SJCRH30 (cell line): ENCODE data around the gene PLB1. TPM values are rescaled to one million over a fixed set of nuclear protein-coding genes. Genes with fewer than 3 reads are reported as not detected.
A peak's percentile ranks its signal among the peaks of the same experiment; 100 is the strongest.

Source experiments
- DNase-seq, 2 experiments: peaks; one replicate each; pipeline ENCODE4 v3.0.0-alpha.2; 2015 to 2020
- H3K27ac ChIP-seq: fragments of 250-450 bp; sonication (Bioruptor Pico); 2 replicates; pipeline ENCODE4 v1.5.1; 2020; ENCODE audit warnings: mild to moderate bottlenecking, moderate library complexity
- H3K27me3 ChIP-seq: fragments of 250-450 bp; sonication (Bioruptor Pico); 2 replicates; pipeline ENCODE4 v1.5.1; 2020; ENCODE audit warnings: mild to moderate bottlenecking, moderate library complexity
- H3K36me3 ChIP-seq: fragments of 250-450 bp; sonication (Bioruptor Pico); 2 replicates; pipeline ENCODE4 v1.5.1; 2020; ENCODE audit warnings: mild to moderate bottlenecking, moderate library complexity
- H3K4me1 ChIP-seq: fragments of 250-450 bp; sonication (Bioruptor Pico); 2 replicates; pipeline ENCODE4 v1.5.1; 2020; ENCODE audit warnings: mild to moderate bottlenecking, moderate library complexity
- H3K4me3 ChIP-seq: fragments of 250-450 bp; sonication (Bioruptor Pico); 2 replicates; pipeline ENCODE4 v1.5.1; 2020; ENCODE audit warnings: mild to moderate bottlenecking, moderate library complexity
- H3K9me3 ChIP-seq: fragments of 250-450 bp; sonication (Bioruptor Pico); replicated peaks from 2 replicates; pipeline ENCODE4 v1.5.1; 2020; ENCODE audit warnings: mild to moderate bottlenecking, moderate library complexity
- total RNA-seq: library from RNA; depleted of rRNA; stranded (reverse); fragments of >200 nt; shearing (Covaris generic); gene quantifications from 2 replicates; pipeline ENCODE4 v1.2.3, GENCODE V29; 2014

The PLB1 gene
- total RNA-seq, 1 experiment from 2014 or later = 0.61 TPM

DNA sequence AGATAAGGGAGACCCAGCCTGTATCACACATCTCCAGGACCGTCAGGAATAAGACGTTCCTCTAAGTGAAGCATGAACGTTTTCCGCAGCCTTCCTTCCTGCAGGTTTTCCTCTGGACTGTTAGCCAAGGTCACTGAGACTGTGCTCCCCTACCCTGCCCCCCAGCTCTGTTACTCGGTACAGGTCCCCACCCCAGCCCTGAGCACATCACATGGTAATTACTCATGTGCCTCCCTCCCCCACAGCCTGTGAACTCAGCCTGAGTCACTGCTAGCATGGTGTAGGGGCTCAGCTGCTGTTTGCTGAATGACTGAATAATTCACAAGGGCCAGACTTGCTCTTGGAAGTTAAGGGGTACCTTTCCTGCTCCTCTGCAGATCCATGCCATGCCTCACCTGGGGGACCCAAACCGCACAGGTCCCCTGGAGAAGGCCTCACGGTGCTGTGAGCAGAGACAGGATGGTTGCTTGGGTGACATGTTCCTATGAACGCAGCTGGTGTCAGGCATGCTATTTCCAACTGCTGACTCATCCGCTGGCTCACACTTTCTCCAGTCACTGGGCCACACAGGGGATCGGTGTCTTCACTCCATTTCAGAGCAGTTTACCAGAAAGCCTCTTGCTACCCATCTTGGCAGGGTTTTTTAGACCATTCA is 88.2 kb downstream of the PLB1 start:
- DNase-seq = peak; percentile 78 to 82
- Histone ChIP-seq H3K36me3 (no peaks in the 10 kb centered on the region), H3K4me1 (peaks cover 12% of the 10 kb centered on the region), H3K27ac (peak overlapping the region; percentile 70), H3K4me3 (no peak overlapping the region), H3K27me3 (no peaks in the 10 kb centered on the region), H3K9me3 (no peaks in the 10 kb centered on the region)

DNA sequence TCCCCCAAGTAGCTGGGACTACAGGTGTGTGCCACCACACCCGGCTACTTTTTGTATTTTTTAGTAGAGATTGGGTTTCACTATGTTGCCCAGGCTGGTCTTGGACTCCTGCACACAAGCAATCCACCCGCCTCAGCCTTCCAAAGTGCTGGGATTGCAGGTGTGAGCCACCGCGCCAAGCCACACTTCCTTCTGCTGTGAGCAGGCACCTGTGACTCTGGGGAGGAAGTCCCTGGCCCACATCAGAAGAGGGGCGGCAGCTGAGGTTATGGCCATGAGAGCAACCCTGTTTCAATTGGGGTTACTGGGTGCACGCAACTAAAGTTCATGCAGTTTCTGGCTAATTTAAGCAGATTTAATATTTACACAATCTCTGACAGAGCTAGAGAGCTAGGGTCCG is 91.0 kb downstream of the PLB1 start:
- no peak overlapping the region for H3K4me3 ChIP-seq
- no peak for DNase-seq
- peaks cover 25% of the 10 kb centered on the region for H3K4me1 ChIP-seq
- no peak overlapping the region for H3K27ac ChIP-seq
- H3K27me3 ChIP-seq = no peaks in the 10 kb centered on the region
- no peaks in the 10 kb centered on the region for H3K36me3 ChIP-seq
- H3K9me3 ChIP-seq = no peaks in the 10 kb centered on the region

DNA sequence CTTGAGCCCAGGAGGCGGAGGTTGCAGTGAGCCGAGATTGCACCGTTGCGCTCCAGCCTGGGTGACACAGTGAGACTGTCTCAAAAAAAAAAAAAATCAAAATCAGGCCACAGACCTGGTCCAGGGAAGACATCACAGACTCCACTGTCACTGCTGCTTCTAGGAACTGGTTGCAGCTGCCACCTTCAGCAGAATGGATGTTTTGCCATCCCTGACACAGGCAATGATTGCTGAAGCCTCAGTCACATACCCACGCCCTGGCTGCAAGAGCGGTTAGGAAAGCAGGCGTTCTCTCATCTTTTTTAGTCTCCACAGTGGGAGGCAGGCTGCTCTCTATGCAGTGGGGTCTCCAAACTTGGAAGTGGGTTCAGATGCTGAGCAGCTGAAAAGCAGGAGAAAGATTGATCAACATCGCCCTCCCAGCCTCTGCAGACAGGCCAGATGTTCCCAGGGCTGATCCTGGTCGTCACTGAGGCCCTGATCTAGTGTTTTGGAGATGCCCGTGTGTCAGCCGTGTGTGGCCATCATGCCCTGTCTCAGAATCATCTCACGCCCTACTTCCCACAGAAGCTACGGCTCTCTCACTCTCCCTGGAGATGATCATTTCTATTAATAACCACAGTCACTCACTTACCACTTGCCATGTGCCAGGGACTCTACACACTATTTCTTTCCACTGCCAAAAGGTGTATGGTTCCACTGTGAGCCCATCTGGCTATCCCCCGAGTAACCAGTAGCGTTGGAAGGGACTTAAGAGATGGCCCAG is 91.8 kb downstream of the PLB1 start:
- DNase-seq = no peak
- H3K27me3 ChIP-seq = no peaks in the 10 kb centered on the region
- H3K36me3 ChIP-seq = no peaks in the 10 kb centered on the region
- H3K4me3 ChIP-seq = no peak overlapping the region
- H3K9me3 ChIP-seq = no peaks in the 10 kb centered on the region
- H3K27ac ChIP-seq = no peak overlapping the region
- peaks cover 25% of the 10 kb centered on the region for H3K4me1 ChIP-seq

DNA sequence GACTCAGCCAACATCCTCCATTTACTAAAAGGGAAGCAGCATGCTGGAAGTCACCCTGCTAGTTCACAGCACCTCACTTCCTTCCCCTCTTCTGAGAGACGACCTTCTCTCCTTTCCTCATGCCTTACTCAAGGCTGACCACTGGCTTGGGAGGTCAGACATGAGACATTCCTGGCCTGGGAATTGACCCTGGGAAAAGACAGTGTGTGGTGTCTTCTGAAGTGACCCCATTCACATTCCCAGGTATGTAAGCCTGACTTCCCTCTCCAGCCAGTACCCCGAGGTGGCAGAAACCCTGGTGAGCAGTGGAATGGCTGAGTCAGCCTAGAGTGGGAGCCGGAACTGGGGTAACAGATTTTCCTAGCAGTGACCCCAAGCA is 92.4 kb downstream of the PLB1 start:
- H3K27ac ChIP-seq = no peak overlapping the region
- no peaks in the 10 kb centered on the region for H3K27me3 ChIP-seq

DNA sequence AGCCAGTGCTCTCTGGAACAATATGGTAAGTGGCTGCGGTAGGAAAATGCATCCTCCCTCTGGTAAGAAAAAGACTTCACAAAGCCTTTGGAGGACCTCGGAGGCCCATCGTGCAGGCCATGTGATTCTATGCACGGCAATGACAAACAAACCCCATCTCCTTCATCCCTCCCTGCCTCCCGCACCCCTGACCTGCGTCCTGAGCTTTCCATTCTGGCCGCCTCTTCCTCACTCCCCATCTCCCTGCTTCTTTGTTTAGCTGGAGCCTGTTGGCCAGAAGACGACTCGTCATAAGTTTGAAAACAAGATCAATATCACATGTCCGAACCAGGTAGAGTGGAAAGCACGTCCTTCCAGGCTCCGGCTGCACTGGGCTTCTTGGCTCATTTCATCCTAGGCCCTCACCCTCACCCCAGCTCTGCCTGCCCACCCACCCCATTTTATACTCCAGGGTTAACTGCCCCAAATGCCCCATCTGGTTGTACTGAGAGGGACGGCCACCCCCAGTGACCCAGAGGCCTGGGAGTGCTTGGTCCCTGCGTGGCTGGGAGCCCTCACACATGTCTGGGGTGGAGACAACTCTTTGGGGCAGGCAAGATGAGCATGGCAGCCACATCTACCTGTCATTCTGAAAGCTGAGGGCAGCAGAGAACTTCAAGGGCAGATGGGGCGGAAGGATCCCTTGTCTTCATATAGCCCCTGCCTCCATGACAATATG is 94.0 kb downstream of the PLB1 start:
- H3K27ac ChIP-seq = no peak overlapping the region
- no peaks in the 10 kb centered on the region for H3K27me3 ChIP-seq
- DNase-seq = no peak
- H3K4me1 ChIP-seq = peaks cover 32% of the 10 kb centered on the region
- no peak overlapping the region for H3K4me3 ChIP-seq
- no peaks in the 10 kb centered on the region for H3K9me3 ChIP-seq
- no peaks in the 10 kb centered on the region for H3K36me3 ChIP-seq

More for the DNA sequence above, 92.4 kb downstream of the PLB1 start:
- H3K4me3 ChIP-seq = no peak overlapping the region
- no peaks in the 10 kb centered on the region for H3K9me3 ChIP-seq
- H3K36me3 ChIP-seq = no peaks in the 10 kb centered on the region
- peaks cover 29% of the 10 kb centered on the region for H3K4me1 ChIP-seq
- no peak for DNase-seq

DNA sequence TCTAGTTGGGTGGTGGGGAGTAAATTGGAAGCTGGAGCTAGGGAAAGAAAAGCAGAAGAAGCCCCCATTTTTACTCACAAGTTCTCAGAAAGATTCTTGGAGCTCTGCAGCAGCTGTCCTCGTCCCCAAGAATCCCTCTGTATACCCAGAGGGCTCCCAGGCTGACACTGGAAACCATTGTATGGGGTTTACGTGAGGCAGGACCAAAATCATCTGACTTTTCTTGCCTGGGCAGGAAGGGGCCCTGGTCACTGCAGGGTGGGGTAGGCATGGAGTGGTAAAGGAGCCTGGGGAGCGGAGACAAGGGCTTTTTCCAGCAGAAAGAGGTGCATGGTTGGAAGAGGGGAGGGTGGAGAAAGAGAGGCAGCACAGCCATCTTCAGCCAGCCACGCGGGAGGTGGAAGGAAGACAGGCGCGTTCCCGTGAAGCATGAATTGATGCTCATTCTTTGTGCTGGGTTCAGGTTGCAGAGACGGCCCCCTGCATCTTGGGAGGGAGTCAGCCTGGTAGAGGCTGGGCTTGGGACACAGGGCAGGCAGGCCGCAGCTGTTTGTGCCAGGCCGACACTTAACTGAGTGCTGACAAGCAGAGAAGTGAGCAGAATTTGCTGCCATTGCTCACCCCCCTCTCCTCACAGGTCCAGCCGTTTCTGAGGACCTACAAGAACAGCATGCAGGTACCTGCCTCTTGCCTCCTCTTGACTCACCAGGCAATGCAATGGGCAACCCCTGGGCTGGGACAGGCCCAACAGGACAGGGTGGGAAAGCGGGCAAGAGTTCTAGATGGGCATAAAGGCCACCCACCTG is 94.8 kb downstream of the PLB1 start:
- Histone ChIP-seq H3K36me3 (no peaks in the 10 kb centered on the region), H3K27ac (no peak overlapping the region)
- DNase-seq = peak; percentile 70 to 78

DNA sequence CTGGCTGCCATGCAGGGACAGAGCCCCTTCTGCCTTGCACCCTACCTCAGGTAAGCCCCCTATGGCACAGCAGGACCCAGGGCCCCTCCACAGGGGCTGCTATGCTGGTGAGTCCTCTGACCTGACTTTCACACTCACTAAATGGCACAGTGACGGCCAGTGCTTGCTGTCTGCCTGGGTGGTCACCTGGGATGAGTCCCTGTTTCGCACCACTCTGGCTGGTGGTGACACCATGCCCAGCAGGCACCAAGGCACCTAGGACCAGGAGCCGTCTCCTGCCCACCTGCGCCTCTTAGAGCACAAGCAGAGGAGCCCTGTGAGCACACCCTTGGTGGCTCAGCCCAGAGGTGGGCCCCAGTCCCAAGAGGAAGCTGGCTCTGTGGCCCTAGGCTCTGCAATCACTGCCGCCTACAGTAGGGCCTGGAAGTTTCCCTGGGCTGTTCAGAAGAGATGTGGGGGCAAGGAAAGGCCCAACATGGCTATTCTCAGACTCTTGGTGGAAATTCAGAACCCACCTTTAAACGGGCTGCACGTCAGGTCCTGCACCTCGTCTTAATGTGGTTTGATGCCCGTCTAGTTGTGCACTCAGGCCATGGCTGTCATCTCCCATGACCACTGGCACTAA is 96.0 kb downstream of the PLB1 start:
- Histone ChIP-seq H3K27ac (no peak overlapping the region), H3K27me3 (no peaks in the 10 kb centered on the region), H3K4me3 (no peak overlapping the region), H3K4me1 (peaks cover 43% of the 10 kb centered on the region), H3K9me3 (no peaks in the 10 kb centered on the region), H3K36me3 (no peaks in the 10 kb centered on the region)
- DNase-seq = no peak

More for the DNA sequence above, 94.8 kb downstream of the PLB1 start:
- Histone ChIP-seq H3K27me3 (no peaks in the 10 kb centered on the region), H3K9me3 (no peaks in the 10 kb centered on the region), H3K4me3 (peak overlapping the region; percentile 16), H3K4me1 (peaks cover 35% of the 10 kb centered on the region)

DNA sequence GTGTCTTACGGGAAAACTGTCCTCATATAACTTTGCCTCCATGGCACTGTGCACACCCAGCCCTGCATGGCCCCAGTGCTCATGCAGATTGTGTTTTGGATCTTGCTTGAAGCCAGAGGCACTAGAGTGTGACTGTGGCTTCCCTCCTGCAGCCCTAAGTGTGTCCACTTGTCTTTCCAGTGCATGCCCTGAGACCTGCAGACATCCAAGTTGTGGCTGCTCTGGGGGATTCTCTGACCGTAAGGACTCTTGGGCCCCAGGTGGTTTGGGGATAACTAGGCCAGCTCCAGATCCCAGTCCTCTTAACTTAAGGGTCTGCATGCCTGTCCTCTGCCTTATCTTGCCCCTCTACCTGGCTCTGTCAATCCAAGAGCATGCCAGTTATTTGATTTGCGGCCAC is 96.6 kb downstream of the PLB1 start:
- H3K36me3 ChIP-seq = no peaks in the 10 kb centered on the region
- H3K9me3 ChIP-seq = no peaks in the 10 kb centered on the region
- H3K4me3 ChIP-seq = no peak overlapping the region
- no peak for DNase-seq
- no peaks in the 10 kb centered on the region for H3K27me3 ChIP-seq
- peaks cover 44% of the 10 kb centered on the region for H3K4me1 ChIP-seq
- no peak overlapping the region for H3K27ac ChIP-seq

DNA sequence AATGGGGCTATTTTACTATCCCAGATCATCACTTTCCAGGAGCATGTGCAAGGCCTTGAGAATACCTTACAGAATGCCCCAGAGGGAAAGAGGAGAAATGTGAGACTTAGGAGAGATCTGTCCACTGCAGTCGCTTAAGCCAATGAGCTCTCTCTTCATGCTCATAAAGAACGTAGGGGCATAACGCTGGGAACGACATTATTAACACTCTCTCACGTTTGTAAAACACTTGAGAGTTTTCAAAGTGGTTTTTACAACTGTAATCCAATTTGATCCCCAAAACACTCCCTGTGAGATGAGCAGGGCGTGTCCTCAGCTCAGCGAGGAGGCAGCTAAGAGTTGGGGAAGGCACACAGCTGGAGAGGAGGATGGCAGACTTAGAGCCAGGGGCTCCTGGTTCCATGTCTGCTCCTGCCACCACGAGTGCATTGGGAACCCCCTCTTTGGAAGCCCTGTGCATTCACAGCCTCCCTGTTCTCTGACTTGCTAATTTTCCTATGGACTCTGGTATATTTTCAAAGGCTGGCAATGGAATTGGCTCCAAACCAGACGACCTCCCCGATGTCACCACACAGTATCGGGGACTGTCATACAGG is 97.4 kb downstream of the PLB1 start:
- H3K27ac ChIP-seq = no peak overlapping the region
- no peak overlapping the region for H3K4me3 ChIP-seq
- H3K36me3 ChIP-seq = no peaks in the 10 kb centered on the region
- DNase-seq = peak in 1 of 2 experiments; percentile 47
- H3K27me3 ChIP-seq = no peaks in the 10 kb centered on the region
- peaks cover 44% of the 10 kb centered on the region for H3K4me1 ChIP-seq
- H3K9me3 ChIP-seq = no peaks in the 10 kb centered on the region

DNA sequence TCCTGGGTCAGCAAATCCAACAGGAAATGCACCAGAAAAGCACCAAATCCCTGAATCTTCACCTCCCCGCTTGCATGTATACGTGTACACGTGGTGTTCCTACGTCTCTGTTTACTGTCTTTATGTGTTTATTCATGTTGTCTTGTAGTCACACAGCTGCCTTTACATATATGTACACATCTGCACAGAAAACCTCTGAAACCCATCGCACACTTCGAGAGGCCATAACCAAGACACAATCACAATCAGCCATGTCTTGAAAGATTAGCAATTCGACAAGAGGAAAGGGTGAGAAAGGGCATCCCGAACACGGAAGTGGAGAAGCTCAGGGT is 98.1 kb downstream of the PLB1 start:
- Histone ChIP-seq H3K36me3 (no peaks in the 10 kb centered on the region), H3K27me3 (no peaks in the 10 kb centered on the region), H3K4me1 (peaks cover 44% of the 10 kb centered on the region), H3K9me3 (no peaks in the 10 kb centered on the region), H3K4me3 (peak overlapping the region; percentile 15), H3K27ac (no peak overlapping the region)
- no peak for DNase-seq

DNA sequence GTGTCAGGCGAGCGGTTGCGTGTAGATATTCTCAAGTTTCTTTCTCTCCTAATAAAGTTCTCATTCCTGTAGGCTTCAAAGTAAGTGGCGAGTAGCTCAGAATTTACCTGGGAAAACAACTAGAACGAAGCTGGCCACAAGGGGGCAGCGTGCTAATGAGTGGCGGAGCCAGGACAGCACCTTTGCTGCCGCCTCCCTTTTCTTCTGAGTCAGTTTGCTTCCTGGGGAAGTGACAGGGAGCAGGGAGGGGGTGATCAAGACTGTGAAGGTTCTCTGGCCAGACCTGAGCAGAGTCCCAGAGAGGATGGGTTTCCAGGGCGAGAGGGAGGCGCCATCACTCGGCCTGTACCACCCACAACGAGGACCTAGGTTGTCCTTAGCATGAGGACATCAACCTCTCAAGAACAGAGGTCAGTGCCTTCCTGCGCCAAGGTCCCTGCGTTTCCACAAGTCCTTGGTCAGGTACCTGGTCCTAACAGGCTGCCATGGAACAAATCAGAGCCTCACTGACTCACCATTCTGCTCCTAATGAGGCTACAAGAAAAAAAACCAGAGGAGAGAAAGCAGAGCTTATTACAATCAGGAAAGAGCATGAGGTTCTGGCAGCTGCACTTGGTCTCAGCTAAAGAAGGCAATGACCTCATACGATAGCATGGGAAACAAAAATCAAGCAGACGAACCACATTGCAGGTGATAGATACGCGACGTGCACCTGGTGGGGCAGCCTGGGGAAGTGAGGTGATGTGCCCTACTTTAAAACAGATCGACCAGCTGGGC is 98.7 kb downstream of the PLB1 start:
- H3K27ac ChIP-seq = peak overlapping the region; percentile 60
- no peaks in the 10 kb centered on the region for H3K36me3 ChIP-seq
- peak overlapping the region; percentile 15 for H3K4me3 ChIP-seq

DNA sequence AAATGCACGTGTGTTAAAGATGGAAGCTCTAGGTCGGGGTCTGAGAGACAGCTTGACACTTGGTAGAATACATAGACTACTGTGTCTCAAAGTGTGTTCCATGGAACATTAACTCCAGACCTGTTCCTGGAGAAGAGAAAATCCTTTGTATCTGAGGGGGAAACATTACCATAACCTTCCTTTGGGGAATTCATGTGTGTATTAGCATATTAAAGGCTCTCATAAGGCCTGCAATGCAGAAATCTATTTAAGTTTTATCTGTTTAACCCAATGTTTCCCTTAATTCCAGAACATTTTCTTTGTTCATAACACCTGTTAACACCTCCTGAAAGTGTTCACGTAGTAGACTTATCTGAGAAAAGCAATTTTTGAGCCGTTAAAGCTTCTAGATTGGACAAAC is 99.5 kb downstream of the PLB1 start:
- no peaks in the 10 kb centered on the region for H3K9me3 ChIP-seq
- no peaks in the 10 kb centered on the region for H3K27me3 ChIP-seq
- H3K4me3 ChIP-seq = no peak overlapping the region
- no peak overlapping the region for H3K27ac ChIP-seq
- H3K4me1 ChIP-seq = peaks cover 42% of the 10 kb centered on the region
- no peak for DNase-seq
- H3K36me3 ChIP-seq = no peaks in the 10 kb centered on the region

More for the DNA sequence above, 98.7 kb downstream of the PLB1 start:
- H3K4me1 ChIP-seq = peaks cover 44% of the 10 kb centered on the region
- no peaks in the 10 kb centered on the region for H3K27me3 ChIP-seq
- H3K9me3 ChIP-seq = no peaks in the 10 kb centered on the region
- peak; percentile 87 to 94 for DNase-seq

DNA sequence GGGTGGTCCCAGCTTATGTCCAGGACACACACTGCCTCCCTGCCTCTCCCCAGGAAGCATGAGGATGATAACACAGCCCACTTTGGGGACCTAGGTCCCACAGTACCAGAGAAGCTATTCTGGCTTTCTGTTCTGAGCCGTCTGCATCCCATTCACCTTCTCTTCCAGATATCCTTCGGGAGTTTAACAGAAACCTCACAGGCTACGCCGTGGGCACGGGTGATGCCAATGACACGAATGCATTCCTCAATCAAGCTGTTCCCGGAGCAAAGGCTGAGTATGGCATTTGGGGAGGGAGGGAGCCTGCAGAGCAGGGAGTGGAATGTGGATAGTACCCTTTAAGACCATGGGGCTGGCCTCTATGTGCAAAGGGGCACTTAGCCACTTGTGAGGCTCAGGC is 102.6 kb downstream of the PLB1 start:
- Histone ChIP-seq H3K27ac (no peak overlapping the region), H3K9me3 (no peaks in the 10 kb centered on the region), H3K4me3 (no peak overlapping the region), H3K27me3 (no peaks in the 10 kb centered on the region), H3K36me3 (no peaks in the 10 kb centered on the region), H3K4me1 (peaks cover 25% of the 10 kb centered on the region)
- no peak for DNase-seq
